GM18517 (cell line): ENCODE measurements around the gene FXYD6.

Experiments
- ATAC-seq: cut with Tn5 transposase; IDR thresholded peaks from one replicate; pipeline ENCODE4 v1.9.1; 2021; ENCODE audit warnings: mild to moderate bottlenecking, moderate library complexity; ENCODE audit not compliant: unreplicated experiment

FXYD6 gene

GRCh38 chr11:117796456-117796871 lies 80.0 kb downstream of the FXYD6 start:
- no peak for ATAC-seq

- ATAC-seq, result no peak
Measured at GRCh38 chr11:117795638-117796455, 80.6 kb downstream of the FXYD6 start.

GRCh38 chr11:117794772-117795629 lies 81.5 kb downstream of the FXYD6 start:
- no peak for ATAC-seq

GRCh38 chr11:117794135-117794534 lies 82.3 kb downstream of the FXYD6 start:
- no peak for ATAC-seq

- no peak for ATAC-seq
Measured at GRCh38 chr11:117793583-117793982, 82.9 kb downstream of the FXYD6 start.

GRCh38 chr11:117792992-117793391 lies 83.5 kb downstream of the FXYD6 start:
- no peak for ATAC-seq

- ATAC-seq, result no peak
Measured at GRCh38 chr11:117792241-117792640, 84.2 kb downstream of the FXYD6 start.

GRCh38 chr11:117790279-117790678 lies 86.2 kb downstream of the FXYD6 start:
- ATAC-seq, result no peak

GRCh38 chr11:117789241-117789640 lies 87.2 kb downstream of the FXYD6 start:
- ATAC-seq, result no peak
